K562 (cell line): ENCODE measurements around the gene CDT1. TPM values are rescaled to one million over a fixed set of nuclear protein-coding genes. Genes with fewer than 3 reads are reported as not detected.

Source experiments
- AFF4 ChIP-seq: sonication (generic); formaldehyde crosslinking; IDR thresholded peaks from 2 replicates; pipeline ENCODE4 v1.8.0; 2023; ENCODE audit warnings: mild to moderate bottlenecking, missing genetic modification reagents
- KLF16 ChIP-seq: IDR thresholded peaks from 2 replicates; pipeline ENCODE4 v1.6.1; 2016; ENCODE audit warnings: antibody characterized with exemption
- MAFF ChIP-seq: IDR thresholded peaks from 2 replicates; pipeline ENCODE4 v1.6.1; 2012; ENCODE audit warnings: low read length, improper control_type of control experiment
- MED1 ChIP-seq: sonication (generic); formaldehyde crosslinking; IDR thresholded peaks from 2 replicates; pipeline ENCODE4 v1.8.1; 2023; ENCODE audit warnings: missing genetic modification reagents, borderline replicate concordance
- POLR2AphosphoS5 ChIP-seq: IDR thresholded peaks from 2 replicates; pipeline ENCODE4 v1.6.1; 2011; ENCODE audit warnings: mild to moderate bottlenecking, low read depth, low read length, moderate library complexity; ENCODE audit not compliant: control insufficient read depth, insufficient read depth
- SNIP1 ChIP-seq: fragments of 450-650 bp; IDR thresholded peaks from 2 replicates; pipeline ENCODE4 v1.7.1; 2017; ENCODE audit warnings: low read depth, mild to moderate bottlenecking
- TBL1XR1 ChIP-seq, 2 experiments: IDR thresholded peaks; 2 replicates each; pipeline ENCODE4 v1.6.1; 2012; ENCODE audit warnings: improper control_type of control experiment in 2 of 2, low read length in 2 of 2, mild to moderate bottlenecking in 1 of 2
- TSC22D4 ChIP-seq: fragments of 450-650 bp; IDR thresholded peaks from 2 replicates; pipeline ENCODE4 v1.6.1; 2016; ENCODE audit warnings: missing genetic modification characterization, missing biosample characterization, control low read depth
- ZNF778 ChIP-seq: fragments of 450-650 bp; formaldehyde crosslinking; IDR thresholded peaks from 2 replicates; pipeline ENCODE4 v1.4.0; 2020; ENCODE audit warnings: mild to moderate bottlenecking, moderate library complexity
- polyA plus RNA-seq, 8 experiments: library from polyadenylated mRNA; depleted of rRNA in 4 of 8; stranded (reverse) in 5 of 8; unstranded in 3 of 8; fragments of >200 nt; fragmentation: Nextera tagmentation in 2 of 8; fragmentation: Illumina TruSeq in 1 of 8; extraction: Ambion mirVana in 2 of 8; extraction: Trizol in 1 of 8; gene quantifications; 2 replicates each; pipeline versions ENCODE4 v1.2.1 to v1.2.3, GENCODE V29; 2011 to 2014; ENCODE audit warnings: inconsistent platforms in 1 of 8, missing spikeins in 1 of 8
- total RNA-seq, 7 experiments: library from RNA; depleted of rRNA in 6 of 7; stranded (reverse); fragments of >200 nt in 6 of 7; fragmentation: Illumina TruSeq in 2 of 7; extraction: Trizol in 2 of 7; gene quantifications; 2 replicates each; pipeline versions ENCODE4 v1.2.1 to v1.2.3, GENCODE V29; 2011 to 2021; ENCODE audit warnings: low replicate concordance in 1 of 7
- TF ChIP-seq, protein P1 (sequence below): fragments of 450-650 bp; IDR thresholded peaks from 2 replicates; pipeline ENCODE4 v1.6.1; 2016; ENCODE audit warnings: borderline replicate concordance
- TF ChIP-seq, protein P2 (sequence below), 2 experiments: IDR thresholded peaks in 1 of 2; conservative IDR thresholded peaks in 1 of 2; 2 replicates each; pipeline ENCODE4 v1.6.1; 2016; ENCODE audit warnings: low read depth in 2 of 2, mild to moderate bottlenecking in 1 of 2, missing compliant biosample characterization in 1 of 2, missing genetic modification characterization in 1 of 2, moderate library complexity in 1 of 2
- TF ChIP-seq, protein P3 (sequence below): sonication (generic); formaldehyde crosslinking; IDR thresholded peaks from 2 replicates; pipeline ENCODE4 v1.8.1; 2023; ENCODE audit warnings: mild to moderate bottlenecking, missing genetic modification reagents
- TF ChIP-seq, protein P4 (sequence below), 2 experiments: fragments of 250-450 bp in 1 of 2; fragments of 450-650 bp in 1 of 2; sonication (Bioruptor Pico) in 1 of 2; IDR thresholded peaks; 2 replicates each; pipeline versions ENCODE4 v1.6.1 to v1.8.0; 2016 to 2021; ENCODE audit warnings: mild to moderate bottlenecking in 2 of 2, moderate library complexity in 2 of 2, missing compliant biosample characterization in 1 of 2, missing genetic modification characterization in 1 of 2

The CDT1 gene
- total and polyA plus RNA-seq, 9 of the 15 experiments (the other 6 are each of a cell fraction or from before 2014, with no cell fraction given): 0.92 to 178 (median 14.2) TPM

DNA sequence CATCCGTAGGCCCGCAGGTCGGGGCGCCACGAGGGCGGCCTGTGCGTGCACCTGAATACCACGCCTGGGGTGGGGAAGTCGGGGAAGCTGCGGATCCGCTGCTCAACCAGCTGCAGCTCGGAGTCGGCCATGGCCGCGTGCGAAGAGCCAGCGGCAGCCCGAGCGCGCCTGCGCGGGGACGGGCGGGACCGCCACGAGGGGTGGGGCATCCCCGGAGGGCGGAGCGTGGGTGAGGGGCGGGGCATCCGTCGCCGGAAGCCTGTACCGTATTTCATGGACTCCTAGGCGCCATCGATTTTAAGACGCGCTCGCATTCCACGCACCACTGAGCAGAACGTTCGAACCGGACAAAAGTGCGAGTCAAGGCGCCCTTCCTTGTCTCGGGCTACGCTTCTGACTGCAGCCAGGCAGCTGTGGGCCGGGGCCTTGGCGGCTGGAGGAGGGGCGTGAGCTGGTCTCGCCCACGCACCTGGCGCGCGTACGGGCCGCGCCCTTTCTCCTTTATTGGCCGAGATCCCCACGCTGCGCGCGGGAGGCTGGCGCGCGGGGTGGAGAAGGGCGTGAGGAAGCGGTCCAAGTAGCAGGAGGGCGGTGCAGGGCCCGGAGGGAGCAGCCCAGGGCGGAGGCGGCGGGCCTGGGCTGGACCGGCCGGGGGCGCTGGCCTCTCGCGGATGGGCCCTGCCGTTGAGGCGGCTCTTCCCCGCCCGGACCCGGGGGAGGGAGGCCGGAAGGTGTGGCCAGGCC is 8.4 kb downstream of the CDT1 start, which contains the start of gene APRT (continued):
- TF ChIP-seq, protein P1, sequence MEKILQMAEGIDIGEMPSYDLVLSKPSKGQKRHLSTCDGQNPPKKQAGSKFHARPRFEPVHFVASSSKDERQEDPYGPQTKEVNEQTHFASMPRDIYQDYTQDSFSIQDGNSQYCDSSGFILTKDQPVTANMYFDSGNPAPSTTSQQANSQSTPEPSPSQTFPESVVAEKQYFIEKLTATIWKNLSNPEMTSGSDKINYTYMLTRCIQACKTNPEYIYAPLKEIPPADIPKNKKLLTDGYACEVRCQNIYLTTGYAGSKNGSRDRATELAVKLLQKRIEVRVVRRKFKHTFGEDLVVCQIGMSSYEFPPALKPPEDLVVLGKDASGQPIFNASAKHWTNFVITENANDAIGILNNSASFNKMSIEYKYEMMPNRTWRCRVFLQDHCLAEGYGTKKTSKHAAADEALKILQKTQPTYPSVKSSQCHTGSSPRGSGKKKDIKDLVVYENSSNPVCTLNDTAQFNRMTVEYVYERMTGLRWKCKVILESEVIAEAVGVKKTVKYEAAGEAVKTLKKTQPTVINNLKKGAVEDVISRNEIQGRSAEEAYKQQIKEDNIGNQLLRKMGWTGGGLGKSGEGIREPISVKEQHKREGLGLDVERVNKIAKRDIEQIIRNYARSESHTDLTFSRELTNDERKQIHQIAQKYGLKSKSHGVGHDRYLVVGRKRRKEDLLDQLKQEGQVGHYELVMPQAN: peak; percentile 19; the same call in 1 of the 2 replicates
- no peak for TF ChIP-seq MAFF
- TF ChIP-seq ZNF778 (CRISPR knock-in tag): no peak
- no peak for TF ChIP-seq MED1 (CRISPR knock-in tag)
- no peak; the same call in none of the 2 replicates for TF ChIP-seq AFF4 (CRISPR knock-in tag)
- TF ChIP-seq, protein P2, sequence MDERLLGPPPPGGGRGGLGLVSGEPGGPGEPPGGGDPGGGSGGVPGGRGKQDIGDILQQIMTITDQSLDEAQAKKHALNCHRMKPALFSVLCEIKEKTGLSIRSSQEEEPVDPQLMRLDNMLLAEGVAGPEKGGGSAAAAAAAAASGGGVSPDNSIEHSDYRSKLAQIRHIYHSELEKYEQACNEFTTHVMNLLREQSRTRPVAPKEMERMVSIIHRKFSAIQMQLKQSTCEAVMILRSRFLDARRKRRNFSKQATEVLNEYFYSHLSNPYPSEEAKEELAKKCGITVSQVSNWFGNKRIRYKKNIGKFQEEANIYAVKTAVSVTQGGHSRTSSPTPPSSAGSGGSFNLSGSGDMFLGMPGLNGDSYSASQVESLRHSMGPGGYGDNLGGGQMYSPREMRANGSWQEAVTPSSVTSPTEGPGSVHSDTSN (CRISPR knock-in tag; IDR thresholded peaks at IDR 0.05; ENCODE audit: low read depth): no peak; the same call in 1 of the 2 replicates
- TF ChIP-seq, protein P2 (tag; conservative IDR thresholded peaks at IDR 0.05; ENCODE audit: low read depth): no peak
- no peak for TF ChIP-seq TSC22D4 (tag)
- TF ChIP-seq KLF16: peak; percentile 10; the same call in 1 of the 2 replicates
- TF ChIP-seq, protein P3, sequence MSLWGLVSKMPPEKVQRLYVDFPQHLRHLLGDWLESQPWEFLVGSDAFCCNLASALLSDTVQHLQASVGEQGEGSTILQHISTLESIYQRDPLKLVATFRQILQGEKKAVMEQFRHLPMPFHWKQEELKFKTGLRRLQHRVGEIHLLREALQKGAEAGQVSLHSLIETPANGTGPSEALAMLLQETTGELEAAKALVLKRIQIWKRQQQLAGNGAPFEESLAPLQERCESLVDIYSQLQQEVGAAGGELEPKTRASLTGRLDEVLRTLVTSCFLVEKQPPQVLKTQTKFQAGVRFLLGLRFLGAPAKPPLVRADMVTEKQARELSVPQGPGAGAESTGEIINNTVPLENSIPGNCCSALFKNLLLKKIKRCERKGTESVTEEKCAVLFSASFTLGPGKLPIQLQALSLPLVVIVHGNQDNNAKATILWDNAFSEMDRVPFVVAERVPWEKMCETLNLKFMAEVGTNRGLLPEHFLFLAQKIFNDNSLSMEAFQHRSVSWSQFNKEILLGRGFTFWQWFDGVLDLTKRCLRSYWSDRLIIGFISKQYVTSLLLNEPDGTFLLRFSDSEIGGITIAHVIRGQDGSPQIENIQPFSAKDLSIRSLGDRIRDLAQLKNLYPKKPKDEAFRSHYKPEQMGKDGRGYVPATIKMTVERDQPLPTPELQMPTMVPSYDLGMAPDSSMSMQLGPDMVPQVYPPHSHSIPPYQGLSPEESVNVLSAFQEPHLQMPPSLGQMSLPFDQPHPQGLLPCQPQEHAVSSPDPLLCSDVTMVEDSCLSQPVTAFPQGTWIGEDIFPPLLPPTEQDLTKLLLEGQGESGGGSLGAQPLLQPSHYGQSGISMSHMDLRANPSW: peak; percentile 61; the same call in 1 of the 2 replicates
- TF ChIP-seq, protein P4, sequence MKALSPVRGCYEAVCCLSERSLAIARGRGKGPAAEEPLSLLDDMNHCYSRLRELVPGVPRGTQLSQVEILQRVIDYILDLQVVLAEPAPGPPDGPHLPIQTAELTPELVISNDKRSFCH (CRISPR knock-in tag; IDR thresholded peaks at IDR 0.05): no peak
- TF ChIP-seq, protein P4 (tag; IDR thresholded peaks at IDR 0.05): peak; percentile 61; the same call in 1 of the 2 replicates
- no peak for TF ChIP-seq TBL1XR1 (IDR thresholded peaks at IDR 0.05; ENCODE audit: low read length in 2 of 2)
- TF ChIP-seq POLR2AphosphoS5: peak; percentile 64
- no peak for TF ChIP-seq SNIP1
